Measurements from ENCODE around the gene SEMA4C. TPM values are rescaled to one million over a fixed set of nuclear protein-coding genes. Genes with fewer than 3 reads are reported as not detected.
"Not testable (repeated sequence)": the region's sequence is repeated elsewhere in the genome, so short reads cannot be mapped to it uniquely, and the experiment has no call there.

SEMA4C gene
- polyA plus RNA-seq, 1 experiment, result 16.8 TPM

DNA sequence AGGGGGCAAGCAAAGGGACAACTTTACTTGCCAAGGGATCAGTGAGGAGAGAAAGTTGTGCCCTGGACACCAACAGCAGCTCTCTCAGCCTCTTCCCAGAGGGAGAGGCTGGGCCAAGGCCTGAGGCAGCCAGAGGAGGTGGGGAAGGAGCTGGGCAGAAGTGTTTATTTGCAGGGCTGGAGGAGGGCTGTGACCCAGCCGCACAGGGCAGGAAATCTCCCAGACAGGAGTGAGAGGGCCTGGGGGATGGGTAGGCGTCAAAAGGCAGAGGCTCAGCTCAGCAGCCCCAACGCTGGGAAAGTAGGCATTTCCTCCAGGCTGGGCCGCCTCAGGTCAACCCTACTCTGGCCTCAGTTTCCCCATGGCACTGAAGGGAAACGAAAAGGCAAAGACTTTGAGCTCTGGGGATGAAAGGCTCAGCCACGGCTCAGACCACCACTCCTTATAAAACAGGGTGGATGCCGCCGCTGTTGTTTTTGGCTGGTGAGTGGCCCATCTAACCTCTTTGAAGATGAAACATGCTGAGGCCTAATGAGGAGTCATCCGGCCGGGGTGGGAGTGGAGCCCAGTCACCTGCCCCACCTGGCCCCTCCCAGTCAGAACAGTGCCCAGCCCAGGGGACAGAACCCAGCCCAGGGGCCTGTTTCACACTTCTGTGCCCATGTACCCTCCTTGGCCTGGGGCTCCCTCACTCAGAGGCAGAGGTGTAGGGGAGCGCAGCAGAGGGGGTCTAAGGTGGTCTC lies 21.9 kb upstream of the SEMA4C start:
- no peak overlapping the region for H3K27ac ChIP-seq (ENCODE audit: low read depth, low read length)
- H3K27me3 ChIP-seq (ENCODE audit: control insufficient read depth, insufficient read depth, low read length), result no peaks in the 10 kb centered on the region
- TF ChIP-seq, protein P1, sequence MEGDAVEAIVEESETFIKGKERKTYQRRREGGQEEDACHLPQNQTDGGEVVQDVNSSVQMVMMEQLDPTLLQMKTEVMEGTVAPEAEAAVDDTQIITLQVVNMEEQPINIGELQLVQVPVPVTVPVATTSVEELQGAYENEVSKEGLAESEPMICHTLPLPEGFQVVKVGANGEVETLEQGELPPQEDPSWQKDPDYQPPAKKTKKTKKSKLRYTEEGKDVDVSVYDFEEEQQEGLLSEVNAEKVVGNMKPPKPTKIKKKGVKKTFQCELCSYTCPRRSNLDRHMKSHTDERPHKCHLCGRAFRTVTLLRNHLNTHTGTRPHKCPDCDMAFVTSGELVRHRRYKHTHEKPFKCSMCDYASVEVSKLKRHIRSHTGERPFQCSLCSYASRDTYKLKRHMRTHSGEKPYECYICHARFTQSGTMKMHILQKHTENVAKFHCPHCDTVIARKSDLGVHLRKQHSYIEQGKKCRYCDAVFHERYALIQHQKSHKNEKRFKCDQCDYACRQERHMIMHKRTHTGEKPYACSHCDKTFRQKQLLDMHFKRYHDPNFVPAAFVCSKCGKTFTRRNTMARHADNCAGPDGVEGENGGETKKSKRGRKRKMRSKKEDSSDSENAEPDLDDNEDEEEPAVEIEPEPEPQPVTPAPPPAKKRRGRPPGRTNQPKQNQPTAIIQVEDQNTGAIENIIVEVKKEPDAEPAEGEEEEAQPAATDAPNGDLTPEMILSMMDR (IDR thresholded peaks at IDR 0.05; ENCODE audit: low read depth, low read length), result no peak
- CTCF ChIA-PET, result interaction anchor here (1.3 to 1.4 kb wide), 4 partner anchors 34 to 220 kb away, joined by 3 to 5 read pairs (median 4); partner anchors contain the start of gene ANKRD39
- DNase-seq (ENCODE audit: low read depth, low spot score), result no peak
- H3K4me3 ChIP-seq (ENCODE audit: low read depth, low read length), result no peak overlapping the region
- POLR2A ChIA-PET, result interaction anchor here (1.6 kb wide), 1 partner anchor 23 kb away, joined by 6 read pairs; no protein-coding TSS in a partner anchor
- H3K9me3 ChIP-seq (ENCODE audit: control insufficient read depth, insufficient read depth, low read length), result no peaks in the 10 kb centered on the region; the same call in 1 of the 2 replicates

DNA sequence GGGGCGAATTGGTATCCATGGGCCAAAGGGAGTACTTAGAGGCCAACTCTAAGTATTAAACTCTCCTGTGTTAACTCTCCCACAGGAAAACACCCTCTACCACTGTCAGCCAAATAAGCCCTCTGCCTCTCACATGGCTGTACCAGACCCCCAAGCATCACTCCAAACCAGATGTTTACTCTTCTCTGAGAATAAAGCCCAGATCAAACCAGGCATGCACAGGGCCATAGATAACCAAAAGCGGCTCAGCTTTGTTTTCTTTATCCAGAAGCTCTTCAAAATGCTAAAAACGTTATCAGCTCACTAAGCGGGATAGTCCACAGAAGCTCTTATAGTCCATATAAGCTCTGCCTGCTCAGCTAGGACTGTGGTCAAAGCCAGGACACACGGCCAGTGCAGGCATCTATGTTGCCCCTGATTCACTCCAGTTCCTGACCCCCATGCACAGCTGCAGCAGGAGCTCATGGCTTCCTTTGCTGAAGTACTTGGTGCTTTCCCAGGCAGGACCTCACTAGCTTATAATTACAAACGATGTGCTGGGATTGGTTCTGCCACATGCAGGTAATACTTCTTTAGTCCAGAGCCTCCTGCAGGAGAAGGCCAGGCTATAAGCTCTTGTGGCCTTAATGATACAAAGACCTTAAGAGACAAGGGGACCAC lies 21.0 kb upstream of the SEMA4C start:
- H3K9me3 ChIP-seq (ENCODE audit: control insufficient read depth, insufficient read depth, low read length), result no peaks in the 10 kb centered on the region; the same call in 1 of the 2 replicates
- no peak for DNase-seq (ENCODE audit: low read depth, low spot score)
- peaks cover 3% of the 10 kb centered on the region for H3K27me3 ChIP-seq (ENCODE audit: control insufficient read depth, insufficient read depth, low read length)
- TF ChIP-seq, protein P1 (IDR thresholded peaks at IDR 0.05; ENCODE audit: low read depth, low read length), result no peak
- ChIA-PET POLR2A (interaction anchor here (0.6 to 1.6 kb wide), 2 partner anchors 11 to 22 kb away, joined by 3 to 6 read pairs; no protein-coding TSS in a partner anchor), CTCF (interaction anchor here (1.0 to 1.5 kb wide), 5 partner anchors 16 to 70 kb away, joined by 3 to 10 read pairs (median 5); partner anchors contain the start of gene ANKRD39)
- H3K4me3 ChIP-seq (ENCODE audit: low read depth, low read length), result no peak overlapping the region
- H3K27ac ChIP-seq (ENCODE audit: low read depth, low read length), result no peak overlapping the region

GRCh38 chr2:96890252-96890651 lies 20.4 kb upstream of the SEMA4C start:
- H3K4me3 ChIP-seq (ENCODE audit: low read depth, low read length), result no peak overlapping the region
- H3K9me3 ChIP-seq (ENCODE audit: control insufficient read depth, insufficient read depth, low read length), result no peaks in the 10 kb centered on the region; the same call in 1 of the 2 replicates
- ChIA-PET POLR2A (interaction anchor here (0.6 to 1.6 kb wide), 2 partner anchors 12 to 22 kb away, joined by 3 to 6 read pairs; no protein-coding TSS in a partner anchor), CTCF (interaction anchor here (1.0 to 1.5 kb wide), 3 partner anchors 16 to 71 kb away, joined by 3 to 10 read pairs (median 3); no protein-coding TSS in a partner anchor)
- no peak overlapping the region for H3K27ac ChIP-seq (ENCODE audit: low read depth, low read length)
- TF ChIP-seq, protein P1 (IDR thresholded peaks at IDR 0.05; ENCODE audit: low read depth, low read length), result no peak
- DNase-seq (ENCODE audit: low read depth, low spot score), result no peak
- H3K27me3 ChIP-seq (ENCODE audit: control insufficient read depth, insufficient read depth, low read length), result peaks cover 3% of the 10 kb centered on the region

GRCh38 chr2:96889502-96889901 lies 19.6 kb upstream of the SEMA4C start:
- H3K27ac ChIP-seq (ENCODE audit: low read depth, low read length); H3K4me3 ChIP-seq (ENCODE audit: low read depth, low read length); POLR2A ChIA-PET; H3K27me3 ChIP-seq (ENCODE audit: control insufficient read depth, insufficient read depth, low read length); DNase-seq (ENCODE audit: low read depth, low spot score); H3K9me3 ChIP-seq (ENCODE audit: control insufficient read depth, insufficient read depth, low read length): not testable (repeated sequence)
- CTCF ChIA-PET, result interaction anchor here (1.5 kb wide), 1 partner anchor 21 kb away, joined by 10 read pairs; no protein-coding TSS in a partner anchor

- DNase-seq (ENCODE audit: low read depth, low spot score), result no peak
- ChIA-PET CTCF (no interaction called here), POLR2A (interaction anchor here (1.6 kb wide), 1 partner anchor 20 kb away, joined by 4 read pairs; no protein-coding TSS in a partner anchor)
- no peak overlapping the region for H3K4me3 ChIP-seq (ENCODE audit: low read depth, low read length)
- H3K9me3 ChIP-seq (ENCODE audit: control insufficient read depth, insufficient read depth, low read length), result no peaks in the 10 kb centered on the region; the same call in 1 of the 2 replicates
- peak overlapping the region; percentile 21 for H3K27ac ChIP-seq (ENCODE audit: low read depth, low read length)
- TF ChIP-seq, protein P1 (IDR thresholded peaks at IDR 0.05; ENCODE audit: low read depth, low read length), result no peak
- peaks cover 3% of the 10 kb centered on the region for H3K27me3 ChIP-seq (ENCODE audit: control insufficient read depth, insufficient read depth, low read length)
These were observed 18.5 kb upstream of the SEMA4C start for GRCh38 chr2:96888072-96889011.
